BLaER1 treated with 17β-estradiol and CSF1 and Interleukin-3, amounts not matched to agents 10 nM and 100 nM (cell line): ENCODE results near the gene CGB7.

Experiments used
- H3K27ac ChIP-seq, 11 experiments: shearing (Covaris generic); formaldehyde crosslinking; 2 replicates each; pipeline ENCODE4 v1.8.1; 2022
- H3K27me3 ChIP-seq, 11 experiments: shearing (Covaris generic); formaldehyde crosslinking; 2 replicates each; pipeline ENCODE4 v1.8.1; 2022
- H3K36me3 ChIP-seq, 11 experiments: shearing (Covaris generic); formaldehyde crosslinking; 2 replicates each; pipeline ENCODE4 v1.8.1; 2022
- H3K4me1 ChIP-seq, 10 experiments: shearing (Covaris generic); formaldehyde crosslinking; 2 replicates each; pipeline ENCODE4 v1.8.1; 2022
- H3K4me2 ChIP-seq, 11 experiments: shearing (Covaris generic); formaldehyde crosslinking; 2 replicates each; pipeline ENCODE4 v1.8.1; 2022
- H3K4me3 ChIP-seq, 10 experiments: shearing (Covaris generic); formaldehyde crosslinking; 2 replicates each; pipeline ENCODE4 v1.8.1; 2022
- H3K9ac ChIP-seq, 11 experiments: shearing (Covaris generic); formaldehyde crosslinking; 2 replicates each; pipeline ENCODE4 v1.8.1; 2022
- H3K9me3 ChIP-seq, 11 experiments: shearing (Covaris generic); formaldehyde crosslinking; replicated peaks in 1 of 11; 2 replicates each; pipeline ENCODE4 v1.8.1; 2022
- H4K20me1 ChIP-seq, 11 experiments: shearing (Covaris generic); formaldehyde crosslinking; 2 replicates each; pipeline ENCODE4 v1.8.1; 2022
- Cebpa-rat ChIP-seq, 11 experiments: shearing (Covaris generic); IDR thresholded peaks; 2 replicates each; pipeline ENCODE4 v1.8.1; 2022

The CGB7 gene

DNA sequence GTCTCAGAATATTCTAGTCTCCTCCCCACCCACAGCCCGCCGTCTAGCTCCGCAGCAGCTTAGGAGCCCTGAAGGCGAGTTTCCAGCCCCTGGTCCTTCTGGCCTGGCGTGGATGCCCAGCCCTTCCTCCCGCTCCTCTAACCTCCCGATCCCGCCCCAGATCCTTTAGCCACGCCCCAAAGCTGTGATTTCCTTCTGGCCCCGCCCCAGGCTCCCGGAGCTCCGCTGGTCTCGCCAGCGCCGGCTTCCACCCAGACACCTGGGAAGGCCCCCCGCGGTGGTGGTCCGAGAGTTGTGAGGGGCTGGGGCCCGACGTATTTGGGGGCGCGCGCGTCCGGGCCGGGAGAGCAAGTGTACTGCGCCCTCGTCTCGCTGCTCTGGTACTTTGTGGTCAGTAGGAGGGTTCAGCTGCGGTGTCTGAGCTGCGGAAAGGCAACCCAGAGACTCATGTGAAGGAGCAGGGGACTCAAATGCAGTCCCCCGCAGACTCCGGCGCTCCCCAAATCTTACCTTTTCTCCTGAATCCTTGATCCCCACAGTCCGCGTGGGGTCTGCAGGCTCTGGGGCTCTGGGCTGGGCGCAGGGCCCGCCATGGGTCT, at the start of gene CGB7:
TSS of gene CGB7 (minus strand) at position 114 of the 599 bp plus-strand sequence. CDS start 2,374 bp downstream, outside the sequence.
- peaks cover 76 to 81% (median 79%) of the 10 kb centered on the region in 11 experiments for H3K27me3 ChIP-seq
- peak within 1 kb of the TSS; percentile 63 to 88 (median 82) for H3K4me2 ChIP-seq
- peaks cover 0 to 32% (median 0%) of the 10 kb centered on the region in 11 experiments; a peak in 6 of 22 replicates for H4K20me1 ChIP-seq
- peak within 1 kb of the TSS in 2 of 11 experiments; percentile 44 to 57; a peak in 5 of 22 replicates for H3K9ac ChIP-seq
- TF ChIP-seq Cebpa-rat (IDR thresholded peaks at IDR 0.05) = no peak
- H3K9me3 ChIP-seq = no peaks in the 10 kb centered on the region
- H3K36me3 ChIP-seq = no peaks in the 10 kb centered on the region
- peak within 1 kb of the TSS; percentile 33 to 63 (median 50); a peak in 17 of 20 replicates for H3K4me3 ChIP-seq
- H3K4me1 ChIP-seq = peaks cover 19 to 33% (median 27%) of the 10 kb centered on the region in 10 experiments
- no peak within 1 kb of the TSS for H3K27ac ChIP-seq

DNA sequence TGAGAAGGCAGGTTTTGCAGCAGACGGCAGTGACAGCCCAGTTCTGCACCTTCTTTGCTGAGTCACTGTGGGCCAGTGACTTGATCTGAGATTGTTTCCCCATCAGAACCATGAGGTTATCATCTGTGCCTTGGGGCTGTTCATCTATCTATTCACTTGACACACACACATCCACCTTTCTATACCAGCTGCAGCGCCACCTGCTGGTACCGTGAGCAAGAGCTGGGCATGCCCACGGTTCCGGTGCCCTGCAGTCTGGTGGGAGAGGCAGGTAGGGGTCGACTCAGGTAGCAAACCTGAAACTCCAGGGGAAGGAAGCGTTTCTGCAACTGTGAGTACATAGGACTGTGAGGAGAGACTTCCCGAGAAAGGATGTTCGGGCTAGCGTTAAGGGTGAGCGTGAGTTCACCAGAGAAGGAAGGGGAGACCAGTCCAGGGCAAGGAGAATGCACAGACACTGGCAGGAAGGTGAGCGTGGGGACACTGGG, 49.1 kb upstream of the CGB7 start:
- H3K4me3 ChIP-seq = no peak overlapping the region
- TF ChIP-seq Cebpa-rat (IDR thresholded peaks at IDR 0.05) = no peak
- no peaks in the 10 kb centered on the region for H3K9me3 ChIP-seq
- H3K27ac ChIP-seq = peak overlapping the region in 2 of 11 experiments; percentile 63 to 67; a peak in 1 of 22 replicates
- H3K27me3 ChIP-seq = no peaks in the 10 kb centered on the region
- peaks cover 65 to 80% (median 75%) of the 10 kb centered on the region in 11 experiments for H3K36me3 ChIP-seq
- peak overlapping the region in 4 of 11 experiments; percentile 94 to 98 (median 96); a peak in 5 of 22 replicates for H3K4me2 ChIP-seq
- H3K9ac ChIP-seq = 0 out of 22 replicates have a peak overlapping the region, but pooled peaks of 1 of the 11 experiments have one; percentile 7
- peaks cover 46 to 70% (median 53%) of the 10 kb centered on the region in 10 experiments for H3K4me1 ChIP-seq
- peaks cover 67 to 87% (median 82%) of the 10 kb centered on the region in 11 experiments for H4K20me1 ChIP-seq

DNA sequence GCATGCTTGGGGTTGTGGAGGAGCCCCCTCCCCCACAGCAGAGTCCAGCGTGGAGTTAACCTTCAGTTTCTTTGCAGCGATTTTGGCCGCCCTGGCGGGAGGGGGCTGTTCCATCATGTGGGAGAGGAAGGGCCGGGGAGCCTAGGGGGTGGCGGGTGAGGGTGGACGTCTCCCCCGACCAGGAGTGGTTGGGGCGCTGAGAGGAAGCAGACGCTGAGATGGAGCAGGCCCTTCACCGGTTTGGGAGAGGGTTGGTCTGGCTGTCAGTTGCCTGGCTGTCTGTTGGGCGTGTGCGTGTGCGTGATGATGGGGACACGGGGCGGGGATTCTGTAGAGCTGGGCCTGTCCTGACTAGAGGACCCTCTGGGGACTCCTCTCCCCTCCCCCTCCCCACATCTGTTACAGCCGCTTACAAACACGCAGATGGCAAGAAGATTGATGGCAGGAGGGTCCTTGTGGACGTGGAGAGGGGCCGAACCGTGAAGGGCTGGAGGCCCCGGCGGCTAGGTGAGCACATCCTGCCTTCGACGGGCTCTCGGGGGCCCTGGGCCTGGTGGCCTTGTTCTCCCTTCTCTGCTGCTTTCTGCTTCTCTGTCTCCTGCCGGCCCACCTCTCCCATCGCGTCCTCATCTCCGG, 46.8 kb upstream of the CGB7 start:
- Histone ChIP-seq H3K9ac (peak overlapping the region; percentile 7 to 80 (median 66); a peak in 18 of 22 replicates), H3K27ac (peak overlapping the region in 9 of 11 experiments; percentile 40 to 67 (median 61); a peak in 17 of 22 replicates), H3K27me3 (no peaks in the 10 kb centered on the region), H3K4me1 (peaks cover 30 to 73% (median 67%) of the 10 kb centered on the region in 10 experiments), H3K4me2 (peak overlapping the region; percentile 47 to 98 (median 91)), H3K4me3 (peak overlapping the region in 7 of 10 experiments; percentile 31 to 57 (median 48); a peak in 11 of 20 replicates), H4K20me1 (peaks cover 75 to 95% (median 93%) of the 10 kb centered on the region in 11 experiments), H3K36me3 (peaks cover 81 to 95% (median 85%) of the 10 kb centered on the region in 11 experiments), H3K9me3 (no peaks in the 10 kb centered on the region)
- TF ChIP-seq Cebpa-rat (IDR thresholded peaks at IDR 0.05) = no peak

DNA sequence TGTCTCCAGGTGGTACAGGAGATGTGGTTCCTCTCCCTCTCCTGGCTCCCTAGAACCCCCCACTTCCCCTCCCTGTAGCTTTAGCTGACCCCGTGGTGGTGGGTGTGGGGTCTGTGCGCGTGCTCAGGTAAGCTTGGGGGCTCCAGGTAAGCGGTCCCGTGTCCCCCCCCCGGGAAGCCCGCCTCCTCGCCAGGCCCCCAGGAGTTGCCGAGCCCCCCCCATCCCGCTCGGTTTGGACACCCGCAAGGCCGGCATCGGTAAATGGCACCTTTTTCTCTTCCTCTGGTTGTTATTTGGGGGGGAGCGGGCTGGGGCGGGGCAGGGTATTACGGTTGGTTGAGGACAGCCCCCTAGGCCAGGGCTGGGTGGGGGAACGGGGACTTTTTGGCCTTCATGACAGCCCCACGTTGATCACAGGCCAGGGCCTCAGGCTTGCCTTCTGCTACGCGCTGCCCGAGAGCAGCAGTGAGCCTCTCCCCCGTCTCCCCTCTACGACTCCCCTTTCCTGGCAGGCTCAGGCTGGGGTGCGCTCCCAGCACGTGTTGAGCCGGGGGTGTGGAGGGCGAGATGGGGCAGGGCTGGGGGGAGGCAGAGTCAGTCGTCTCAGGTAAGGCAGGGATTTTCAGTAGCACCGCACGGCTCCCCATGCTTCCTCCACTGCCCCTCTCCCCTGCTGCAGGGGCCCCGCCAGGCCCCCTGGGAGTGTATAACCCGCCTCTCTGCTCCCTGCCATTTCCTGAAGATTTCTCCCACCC, 46.0 kb upstream of the CGB7 start:
- H3K36me3 ChIP-seq = peaks cover 81 to 95% (median 87%) of the 10 kb centered on the region in 11 experiments
- H3K4me3 ChIP-seq = peak overlapping the region in 7 of 10 experiments; percentile 31 to 57 (median 48); a peak in 14 of 20 replicates
- peak overlapping the region; percentile 38 to 80 (median 66); a peak in 21 of 22 replicates for H3K9ac ChIP-seq
- H3K27ac ChIP-seq = peak overlapping the region in 9 of 11 experiments; percentile 14 to 67 (median 61); a peak in 17 of 22 replicates
- no peak for TF ChIP-seq Cebpa-rat (IDR thresholded peaks at IDR 0.05)
- H3K9me3 ChIP-seq = no peaks in the 10 kb centered on the region
- peak overlapping the region; percentile 47 to 98 (median 91) for H3K4me2 ChIP-seq
- H4K20me1 ChIP-seq = peaks cover 73 to 95% (median 93%) of the 10 kb centered on the region in 11 experiments
- H3K27me3 ChIP-seq = no peaks in the 10 kb centered on the region
- peaks cover 26 to 79% (median 71%) of the 10 kb centered on the region in 10 experiments for H3K4me1 ChIP-seq

DNA sequence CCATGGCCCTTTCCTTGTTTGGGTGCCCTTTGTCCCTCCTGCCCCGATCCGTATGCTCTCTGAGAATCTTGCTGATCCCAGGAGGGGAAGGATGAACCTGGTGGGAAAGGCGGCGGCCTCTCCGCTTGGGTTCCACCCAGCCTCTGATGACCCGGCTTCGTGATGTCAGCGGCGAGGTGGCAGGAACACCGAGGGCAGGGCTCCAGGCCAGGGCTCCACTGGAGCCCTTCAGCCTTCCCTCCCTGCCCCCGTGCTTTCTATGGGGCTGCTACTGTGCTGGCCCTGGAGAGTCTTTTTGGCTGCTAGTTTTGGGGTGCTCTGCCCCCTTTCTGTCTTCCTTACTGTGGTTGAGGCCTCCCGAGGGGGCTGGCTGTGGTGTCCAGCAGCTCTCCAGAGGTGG, 44.8 kb upstream of the CGB7 start:
- Histone ChIP-seq H3K36me3 (peaks cover 79 to 92% (median 84%) of the 10 kb centered on the region in 11 experiments), H3K9me3 (no peaks in the 10 kb centered on the region), H4K20me1 (peaks cover 73 to 95% (median 93%) of the 10 kb centered on the region in 11 experiments), H3K4me1 (peaks cover 26 to 91% (median 82%) of the 10 kb centered on the region in 10 experiments), H3K27me3 (no peaks in the 10 kb centered on the region), H3K4me2 (peak overlapping the region; percentile 47 to 98 (median 91)), H3K9ac (peak overlapping the region; percentile 38 to 80 (median 66); a peak in 20 of 22 replicates), H3K4me3 (peak overlapping the region in 3 of 10 experiments; percentile 14 to 51 (median 31); a peak in 5 of 20 replicates), H3K27ac (peak overlapping the region in 8 of 11 experiments; percentile 48 to 67 (median 62); a peak in 13 of 22 replicates)
- TF ChIP-seq Cebpa-rat (IDR thresholded peaks at IDR 0.05) = no peak

DNA sequence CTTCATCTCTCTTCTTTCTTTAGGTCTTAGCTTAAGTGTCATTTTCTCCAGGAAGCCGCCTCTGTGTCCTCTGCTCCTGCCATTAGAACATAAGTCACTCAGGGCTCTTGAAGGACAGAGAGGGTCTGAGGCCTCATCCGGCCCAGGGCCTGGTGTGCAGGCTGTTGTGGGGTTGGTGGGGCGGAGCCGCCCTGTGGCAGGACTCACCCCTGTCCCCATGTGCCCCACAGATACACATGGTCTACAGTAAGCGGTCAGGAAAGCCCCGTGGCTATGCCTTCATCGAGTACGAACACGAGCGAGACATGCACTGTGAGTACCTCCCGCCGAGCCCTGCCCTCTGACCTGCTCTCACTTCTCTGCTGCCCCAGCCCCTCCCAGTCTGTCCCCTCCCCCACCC, 43.6 kb upstream of the CGB7 start:
- H3K9ac ChIP-seq = peak overlapping the region in 10 of 11 experiments; percentile 7 to 63 (median 46); a peak in 16 of 22 replicates
- no peaks in the 10 kb centered on the region for H3K27me3 ChIP-seq
- H3K9me3 ChIP-seq = no peaks in the 10 kb centered on the region
- peaks cover 79 to 92% (median 84%) of the 10 kb centered on the region in 11 experiments for H3K36me3 ChIP-seq
- H3K4me1 ChIP-seq = peaks cover 26 to 85% (median 83%) of the 10 kb centered on the region in 10 experiments
- H3K4me3 ChIP-seq = no peak overlapping the region
- H3K27ac ChIP-seq = peak overlapping the region in 4 of 11 experiments; percentile 11 to 42 (median 22); a peak in 1 of 22 replicates
- peak overlapping the region in 8 of 11 experiments; percentile 11 to 44 (median 38); a peak in 13 of 22 replicates for H3K4me2 ChIP-seq
- H4K20me1 ChIP-seq = peaks cover 73 to 95% (median 93%) of the 10 kb centered on the region in 11 experiments
- no peak for TF ChIP-seq Cebpa-rat (IDR thresholded peaks at IDR 0.05)

DNA sequence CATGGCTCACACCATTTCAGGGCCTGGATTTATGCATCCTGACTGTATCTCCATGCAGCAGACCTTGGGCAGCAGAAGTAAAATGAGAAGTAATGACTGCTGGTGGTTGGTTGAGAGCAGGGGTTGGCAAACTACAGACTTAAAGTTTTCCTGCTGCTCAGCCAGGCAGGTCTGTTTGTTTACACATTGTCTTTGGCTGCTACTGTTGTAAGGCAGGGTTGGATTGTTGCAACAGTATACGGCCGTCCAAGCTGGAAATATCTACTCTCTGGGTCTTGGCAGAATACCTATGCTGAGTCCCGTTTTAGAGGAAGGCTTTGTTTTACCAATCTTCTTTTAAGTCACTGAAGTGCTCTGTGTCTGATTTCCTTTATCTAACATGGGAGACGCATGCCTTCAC, 41.2 kb upstream of the CGB7 start:
- Histone ChIP-seq H3K9me3 (no peaks in the 10 kb centered on the region), H3K9ac (peak overlapping the region in 7 of 11 experiments; percentile 11 to 63 (median 46); a peak in 6 of 22 replicates), H3K36me3 (peaks cover 84 to 92% (median 88%) of the 10 kb centered on the region in 11 experiments), H3K27me3 (no peaks in the 10 kb centered on the region), H3K27ac (peak overlapping the region in 5 of 11 experiments; percentile 0 to 59 (median 46); a peak in 5 of 22 replicates), H3K4me1 (peaks cover 23 to 74% (median 59%) of the 10 kb centered on the region in 10 experiments), H3K4me2 (peak overlapping the region in 4 of 11 experiments; percentile 47 to 59 (median 48); a peak in 4 of 22 replicates), H3K4me3 (no peak overlapping the region), H4K20me1 (peaks cover 75 to 95% (median 93%) of the 10 kb centered on the region in 11 experiments)
- no peak for TF ChIP-seq Cebpa-rat (IDR thresholded peaks at IDR 0.05)
